ENCODE measurements around the gene YARS1.

YARS1 gene

DNA sequence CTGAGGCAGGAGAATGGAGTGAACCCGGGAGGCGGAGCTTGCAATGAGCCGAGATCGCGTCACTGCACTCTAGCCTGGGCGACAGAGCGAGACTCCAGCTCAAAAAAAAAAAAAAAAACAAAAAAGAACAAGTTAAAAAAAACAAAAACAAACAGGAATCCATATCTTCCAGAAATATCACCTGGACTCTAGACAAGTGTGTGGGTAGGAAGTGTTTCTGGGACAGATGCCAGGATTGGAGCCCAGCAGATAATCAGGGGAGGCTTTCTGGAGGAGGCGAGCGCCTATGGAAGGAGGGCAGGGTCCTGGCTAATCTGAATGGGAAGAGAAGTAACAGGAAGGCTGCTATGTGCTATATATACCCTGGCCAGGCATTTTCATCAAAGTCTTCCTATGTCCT, 71.0 kb downstream of the YARS1 start:
- peaks cover 10% of the 10 kb centered on the region for H3K79me2 ChIP-seq (ENCODE audit: low read length)
- no peak overlapping the region for H3K4me3 ChIP-seq (ENCODE audit: low read length)
- DNase-seq, result no peak
- TF ChIP-seq EZH2phosphoT487 (IDR thresholded peaks at IDR 0.05; ENCODE audit: low read length) (no peak), EZH2 (optimal IDR thresholded peaks at IDR 0.05; ENCODE audit: low read depth, low read length) (no peak)
- TF ChIP-seq, protein P1, sequence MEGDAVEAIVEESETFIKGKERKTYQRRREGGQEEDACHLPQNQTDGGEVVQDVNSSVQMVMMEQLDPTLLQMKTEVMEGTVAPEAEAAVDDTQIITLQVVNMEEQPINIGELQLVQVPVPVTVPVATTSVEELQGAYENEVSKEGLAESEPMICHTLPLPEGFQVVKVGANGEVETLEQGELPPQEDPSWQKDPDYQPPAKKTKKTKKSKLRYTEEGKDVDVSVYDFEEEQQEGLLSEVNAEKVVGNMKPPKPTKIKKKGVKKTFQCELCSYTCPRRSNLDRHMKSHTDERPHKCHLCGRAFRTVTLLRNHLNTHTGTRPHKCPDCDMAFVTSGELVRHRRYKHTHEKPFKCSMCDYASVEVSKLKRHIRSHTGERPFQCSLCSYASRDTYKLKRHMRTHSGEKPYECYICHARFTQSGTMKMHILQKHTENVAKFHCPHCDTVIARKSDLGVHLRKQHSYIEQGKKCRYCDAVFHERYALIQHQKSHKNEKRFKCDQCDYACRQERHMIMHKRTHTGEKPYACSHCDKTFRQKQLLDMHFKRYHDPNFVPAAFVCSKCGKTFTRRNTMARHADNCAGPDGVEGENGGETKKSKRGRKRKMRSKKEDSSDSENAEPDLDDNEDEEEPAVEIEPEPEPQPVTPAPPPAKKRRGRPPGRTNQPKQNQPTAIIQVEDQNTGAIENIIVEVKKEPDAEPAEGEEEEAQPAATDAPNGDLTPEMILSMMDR (IDR thresholded peaks at IDR 0.05; ENCODE audit: low read length), result no peak
- no peak overlapping the region for H3K9ac ChIP-seq (ENCODE audit: low read length)
- peaks cover 3% of the 10 kb centered on the region; the same call in 1 of the 2 replicates for H3K4me1 ChIP-seq (ENCODE audit: low read length)
- no peaks in the 10 kb centered on the region for H3K27me3 ChIP-seq (replicated peaks; ENCODE audit: insufficient read depth, low read length)
- H3F3A ChIP-seq (ENCODE audit: insufficient read depth, low read length), result peaks cover 4% of the 10 kb centered on the region; the same call in 1 of the 2 replicates
- H3K9me2 ChIP-seq (replicated peaks; ENCODE audit: insufficient read depth, low read length), result no peaks in the 10 kb centered on the region
- H3K27ac ChIP-seq (ENCODE audit: low read length), result no peak overlapping the region
- no peak overlapping the region for H3K4me2 ChIP-seq (ENCODE audit: low read depth, low read length)
- H3K36me3 ChIP-seq (replicated peaks; ENCODE audit: insufficient read depth, low read length), result no peaks in the 10 kb centered on the region
- H3K9me3 ChIP-seq (replicated peaks; ENCODE audit: insufficient read depth, low read length), result no peaks in the 10 kb centered on the region
- no peak overlapping the region for H2AFZ ChIP-seq (ENCODE audit: low read length)
- H4K20me1 ChIP-seq (ENCODE audit: insufficient read depth, low read length), result no peaks in the 10 kb centered on the region

DNA sequence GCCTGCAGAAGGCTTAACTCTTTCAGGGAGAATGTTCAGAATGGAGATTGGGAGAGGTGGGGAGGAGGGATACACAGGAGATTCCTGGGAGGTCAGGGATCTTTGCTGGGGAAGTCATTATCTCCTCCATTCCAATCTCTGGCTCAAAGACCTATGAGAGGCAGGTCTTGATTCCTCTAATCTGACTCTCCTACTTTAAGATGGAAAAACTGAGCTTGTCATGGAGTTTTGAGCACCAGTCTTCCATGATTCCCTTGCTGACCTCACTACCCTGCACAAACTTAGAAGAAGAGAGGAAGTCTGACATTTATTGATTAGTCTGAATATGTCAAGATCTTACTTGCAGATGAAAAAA, 73.1 kb downstream of the YARS1 start:
- DNase-seq, result no peak
- Histone ChIP-seq H3F3A (ENCODE audit: insufficient read depth, low read length) (peaks cover 4% of the 10 kb centered on the region; the same call in 1 of the 2 replicates), H3K9me2 (replicated peaks; ENCODE audit: insufficient read depth, low read length) (no peaks in the 10 kb centered on the region), H3K36me3 (replicated peaks; ENCODE audit: insufficient read depth, low read length) (no peaks in the 10 kb centered on the region), H3K4me1 (ENCODE audit: low read length) (peaks cover 3% of the 10 kb centered on the region; the same call in 1 of the 2 replicates), H3K9ac (ENCODE audit: low read length) (no peak overlapping the region), H3K27ac (ENCODE audit: low read length) (no peak overlapping the region), H2AFZ (ENCODE audit: low read length) (no peak overlapping the region), H4K20me1 (ENCODE audit: insufficient read depth, low read length) (no peaks in the 10 kb centered on the region), H3K4me2 (ENCODE audit: low read depth, low read length) (no peak overlapping the region), H3K79me2 (ENCODE audit: low read length) (peaks cover 10% of the 10 kb centered on the region), H3K9me3 (replicated peaks; ENCODE audit: insufficient read depth, low read length) (no peaks in the 10 kb centered on the region), H3K27me3 (replicated peaks; ENCODE audit: insufficient read depth, low read length) (no peaks in the 10 kb centered on the region), H3K4me3 (ENCODE audit: low read length) (no peak overlapping the region)
- TF ChIP-seq, protein P1 (IDR thresholded peaks at IDR 0.05; ENCODE audit: low read length), result no peak
- TF ChIP-seq EZH2 (optimal IDR thresholded peaks at IDR 0.05; ENCODE audit: low read depth, low read length) (no peak), EZH2phosphoT487 (IDR thresholded peaks at IDR 0.05; ENCODE audit: low read length) (no peak)

DNA sequence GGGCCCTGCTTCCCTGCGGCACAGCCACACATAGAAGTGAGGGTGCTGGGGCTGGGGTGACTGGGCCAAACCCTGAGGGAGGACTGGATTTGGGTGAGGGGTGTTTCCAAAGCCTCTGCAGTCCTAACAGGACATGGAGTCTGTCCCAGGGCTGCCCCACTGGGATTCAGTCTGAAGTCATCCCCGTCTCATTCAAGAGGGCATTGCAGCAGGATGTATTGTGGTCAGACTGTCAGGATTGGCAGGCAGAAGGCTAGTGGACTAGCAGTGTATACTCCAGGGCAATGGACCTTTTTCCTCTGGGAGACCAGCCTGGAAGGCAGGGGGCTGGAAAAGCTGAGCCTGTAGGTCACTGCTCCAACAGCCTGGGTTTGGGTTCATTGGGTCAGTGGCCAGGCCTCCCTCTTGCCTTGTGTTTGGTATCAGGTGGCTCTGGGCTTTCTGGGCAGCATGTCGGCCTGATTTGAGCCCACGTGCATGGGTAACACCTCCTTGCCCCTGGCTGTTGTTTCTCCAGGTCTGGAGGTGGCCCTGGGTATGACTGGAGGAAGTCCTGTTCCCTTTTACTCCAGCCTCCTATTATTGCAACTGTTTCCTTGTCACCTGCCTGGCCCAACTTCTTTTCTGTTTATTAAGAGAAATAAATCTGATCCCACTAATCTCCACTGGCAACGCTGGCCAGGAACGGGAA, 73.6 kb downstream of the YARS1 start:
- Histone ChIP-seq H3K4me2 (ENCODE audit: low read depth, low read length) (no peak overlapping the region), H2AFZ (ENCODE audit: low read length) (no peak overlapping the region), H3K79me2 (ENCODE audit: low read length) (peaks cover 10% of the 10 kb centered on the region), H3K4me3 (ENCODE audit: low read length) (no peak overlapping the region), H3K27ac (ENCODE audit: low read length) (no peak overlapping the region), H3K36me3 (replicated peaks; ENCODE audit: insufficient read depth, low read length) (no peaks in the 10 kb centered on the region), H4K20me1 (ENCODE audit: insufficient read depth, low read length) (no peaks in the 10 kb centered on the region), H3K9ac (ENCODE audit: low read length) (no peak overlapping the region), H3K9me2 (replicated peaks; ENCODE audit: insufficient read depth, low read length) (no peaks in the 10 kb centered on the region), H3K4me1 (ENCODE audit: low read length) (peaks cover 3% of the 10 kb centered on the region; the same call in 1 of the 2 replicates), H3K9me3 (replicated peaks; ENCODE audit: insufficient read depth, low read length) (no peaks in the 10 kb centered on the region), H3F3A (ENCODE audit: insufficient read depth, low read length) (peaks cover 4% of the 10 kb centered on the region; the same call in 1 of the 2 replicates), H3K27me3 (replicated peaks; ENCODE audit: insufficient read depth, low read length) (no peaks in the 10 kb centered on the region)
- TF ChIP-seq EZH2phosphoT487 (IDR thresholded peaks at IDR 0.05; ENCODE audit: low read length) (no peak), EZH2 (optimal IDR thresholded peaks at IDR 0.05; ENCODE audit: low read depth, low read length) (no peak)
- TF ChIP-seq, protein P1 (IDR thresholded peaks at IDR 0.05; ENCODE audit: low read length), result no peak
- DNase-seq, result no peak
